CD8-positive, alpha-beta memory T cell (primary cell): ENCODE measurements around the gene RABEPK. TPM values are rescaled to one million over a fixed set of nuclear protein-coding genes. Genes with fewer than 3 reads are reported as not detected.
"Not testable (repeated sequence)": the region's sequence is repeated elsewhere in the genome, so short reads cannot be mapped to it uniquely, and the experiment has no call there.

Experiments
- CTCF ChIA-PET: fragments of 350-600 bp; sonication (Branson Sonifier 250); formaldehyde crosslinking; loops from one replicate; lab custom pipeline; 2021; ENCODE audit warnings: antibody characterized with exemption; lab: Charles Lee
- POLR2A ChIA-PET: fragments of 350-600 bp; sonication (Branson Sonifier 250); formaldehyde crosslinking; loops from one replicate; lab custom pipeline; 2021; ENCODE audit warnings: antibody characterized with exemption; lab: Charles Lee
- DNase-seq, 5 donors: peaks; one replicate each; pipeline versions ENCODE4 v3.0.0 to v3.0.0-alpha.2; 2020 to 2022; ENCODE audit warnings: mixed read lengths in 1 of 5
- H3K27ac ChIP-seq: one replicate; pipeline ENCODE4 v1.7.0; 2013; ENCODE audit warnings: low read depth, mild to moderate bottlenecking, low read length, moderate library complexity
- H3K27me3 ChIP-seq: 2 replicates; pipeline ENCODE4 v1.7.0; 2013; ENCODE audit warnings: low read length, mild to moderate bottlenecking; ENCODE audit not compliant: insufficient read depth, poor library complexity, severe bottlenecking
- H3K36me3 ChIP-seq: 2 replicates; pipeline ENCODE4 v1.7.0; 2013; ENCODE audit warnings: mild to moderate bottlenecking, low read length, moderate library complexity; ENCODE audit not compliant: insufficient read depth
- H3K4me1 ChIP-seq: 2 replicates; pipeline ENCODE4 v1.7.0; 2013; ENCODE audit warnings: mild to moderate bottlenecking, low read length, moderate library complexity; ENCODE audit not compliant: insufficient read depth
- H3K4me3 ChIP-seq: 2 replicates; pipeline ENCODE4 v1.7.0; 2013; ENCODE audit warnings: mild to moderate bottlenecking, low read length
- H3K9me3 ChIP-seq: 2 replicates; pipeline ENCODE4 v1.7.0; 2013; ENCODE audit warnings: mild to moderate bottlenecking, low read length
- H3K27ac Mint-ChIP-seq, 8 donors: one replicate each; pipeline ENCODE4 v1.8.0; 2020 to 2021; ENCODE audit warnings: mixed read lengths in 8 of 8, mild to moderate bottlenecking in 6 of 8, inconsistent platforms in 3 of 8, moderate library complexity in 3 of 8
- H3K27me3 Mint-ChIP-seq, 2 donors: one replicate each; pipeline ENCODE4 v1.8.0; 2020 to 2021; ENCODE audit warnings: mixed read lengths in 2 of 2, mild to moderate bottlenecking in 1 of 2, moderate library complexity in 1 of 2
- H3K36me3 Mint-ChIP-seq, 3 donors: one replicate each; pipeline ENCODE4 v1.8.0; 2020 to 2021; ENCODE audit warnings: mixed read lengths in 3 of 3, inconsistent platforms in 1 of 3, mild to moderate bottlenecking in 1 of 3
- H3K4me1 Mint-ChIP-seq, 3 donors: one replicate each; pipeline ENCODE4 v1.8.0; 2020 to 2021; ENCODE audit warnings: mixed read lengths in 3 of 3, inconsistent platforms in 1 of 3, mild to moderate bottlenecking in 1 of 3
- H3K4me3 Mint-ChIP-seq, 7 donors: one replicate each; pipeline ENCODE4 v1.8.0; 2020 to 2021; ENCODE audit warnings: mixed read lengths in 7 of 7, mild to moderate bottlenecking in 6 of 7, moderate library complexity in 4 of 7, inconsistent platforms in 2 of 7
- H3K9me3 Mint-ChIP-seq, 5 donors: one replicate each; pipeline ENCODE4 v1.8.0; 2020 to 2022; ENCODE audit warnings: mixed read lengths in 5 of 5, mild to moderate bottlenecking in 3 of 5, moderate library complexity in 2 of 5, inconsistent platforms in 1 of 5
- polyA plus RNA-seq: library from polyadenylated mRNA; unstranded; fragments of 300-500 nt; fragmentation: Illumina TruSeq; gene quantifications from one replicate; pipeline ENCODE4 v1.2.3, GENCODE V29; 2021
- total RNA-seq, 2 experiments: library from RNA; stranded (reverse); gene quantifications; one replicate each; pipeline ENCODE4 v1.2.3, GENCODE V29; 2021

The RABEPK gene
- total and polyA plus RNA-seq, 3 experiments from 2014 or later = 32.6 to 40.1 (median 39.6) TPM

DNA sequence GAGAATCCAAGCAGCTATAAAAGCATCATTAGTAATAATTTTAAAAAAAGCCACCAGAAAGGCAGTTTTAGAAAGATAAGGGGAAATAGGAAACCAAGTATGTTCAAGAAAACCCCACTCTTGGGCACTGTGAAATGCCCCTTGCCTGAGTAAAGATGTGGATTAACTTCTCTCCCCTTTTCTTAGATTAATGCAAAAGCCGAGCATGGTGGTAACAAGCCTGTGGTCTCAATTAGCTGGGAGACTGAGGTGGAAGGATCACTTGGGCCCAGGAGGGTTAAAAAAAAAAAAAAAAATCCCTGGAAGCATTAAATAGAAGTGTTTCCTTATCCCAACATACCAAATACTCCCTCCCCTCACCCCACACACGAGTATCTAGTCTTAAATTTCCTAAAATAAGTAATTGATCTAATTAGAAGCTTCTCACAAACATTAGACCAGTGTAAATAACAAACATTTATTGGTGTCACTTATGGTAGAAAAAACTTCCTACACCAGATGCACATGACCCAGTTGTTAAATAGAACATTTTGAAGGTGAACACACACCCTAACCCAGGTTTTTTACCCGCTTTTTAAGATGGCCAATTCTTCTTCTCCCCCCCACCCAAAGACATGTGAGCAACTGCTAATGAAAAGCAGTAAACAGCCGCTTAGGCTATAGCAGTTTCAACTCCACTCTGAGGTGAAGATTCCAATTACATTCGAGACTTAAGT lies 35.6 kb downstream of the RABEPK start:
- H3K27me3 ChIP-seq = no peaks in the 10 kb centered on the region
- ChIA-PET CTCF (no interaction called here), POLR2A (interaction anchor here (0.6 kb wide), 1 partner anchor 62 kb away, joined by 12 read pairs; no protein-coding TSS in a partner anchor)
- Mint-ChIP-seq H3K36me3 (peaks cover 19 to 87% (median 32%) of the 10 kb centered on the region in 3 donors), H3K27me3 (peaks cover 0 to 6% of the 10 kb centered on the region in 2 donors), H3K9me3 (no peaks in the 10 kb centered on the region), H3K4me1 (peaks cover 46 to 59% (median 51%) of the 10 kb centered on the region in 3 donors), H3K27ac (peak overlapping the region; percentile 61 to 84 (median 69)), H3K4me3 (peak overlapping the region in 6 of 7 donors; percentile 13 to 94 (median 60))
- no peak overlapping the region for H3K27ac ChIP-seq
- peaks cover 51% of the 10 kb centered on the region for H3K4me1 ChIP-seq
- H3K36me3 ChIP-seq = peaks cover 53% of the 10 kb centered on the region
- DNase-seq = peak in 1 of 5 donors; percentile 17
- no peaks in the 10 kb centered on the region for H3K9me3 ChIP-seq
- peak overlapping the region; percentile 0 for H3K4me3 ChIP-seq

DNA sequence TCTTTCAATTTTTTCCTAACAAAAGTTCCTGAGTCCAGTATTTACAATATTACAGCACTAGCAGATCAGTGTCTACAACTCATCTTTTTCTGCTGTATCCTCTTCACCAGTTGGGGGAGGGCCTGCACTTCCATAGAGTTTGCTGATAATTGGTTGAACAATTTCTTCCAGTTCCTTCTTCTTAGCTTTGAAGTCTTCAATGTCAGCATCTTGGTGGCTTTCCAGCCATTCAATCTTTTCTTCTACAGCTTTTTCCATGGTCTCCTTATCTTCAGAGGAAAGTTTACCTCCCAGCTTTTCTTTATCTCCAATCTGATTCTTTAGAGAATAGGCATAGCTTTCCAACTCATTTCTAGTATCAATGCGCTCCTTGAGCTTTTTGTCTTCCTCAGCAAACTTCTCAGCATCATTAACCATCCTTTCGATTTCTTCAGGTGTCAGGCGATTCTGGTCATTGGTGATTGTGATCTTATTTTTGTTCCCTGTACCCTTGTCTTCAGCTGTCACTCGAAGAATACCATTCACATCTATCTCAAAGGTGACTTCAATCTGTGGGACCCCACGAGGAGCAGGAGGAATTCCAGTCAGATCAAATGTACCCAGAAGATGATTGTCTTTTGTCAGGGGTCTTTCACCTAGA lies 36.3 kb downstream of the RABEPK start:
- H3K4me3 ChIP-seq, H3K9me3 Mint-ChIP-seq, CTCF ChIA-PET, H3K27ac ChIP-seq, H3K27me3 ChIP-seq, H3K9me3 ChIP-seq: not testable (repeated sequence)
- Mint-ChIP-seq H3K27ac (peak overlapping the region in 6 of 8 donors; percentile 14 to 84 (median 69)), H3K36me3 (peaks cover 19 to 89% (median 32%) of the 10 kb centered on the region in 3 donors), H3K4me1 (peaks cover 51 to 62% (median 51%) of the 10 kb centered on the region in 3 donors), H3K4me3 (peak overlapping the region; percentile 15 to 94 (median 57)), H3K27me3 (peaks cover 0 to 12% of the 10 kb centered on the region in 2 donors)
- Histone ChIP-seq H3K4me1 (peaks cover 52% of the 10 kb centered on the region), H3K36me3 (peaks cover 53% of the 10 kb centered on the region)
- peak in 1 of 5 donors; percentile 3 for DNase-seq
- POLR2A ChIA-PET = interaction anchor here (0.6 to 1.2 kb wide), 2 partner anchors 25 to 61 kb away, joined by 3 to 12 read pairs; partner anchors contain the start of gene GAPVD1

DNA sequence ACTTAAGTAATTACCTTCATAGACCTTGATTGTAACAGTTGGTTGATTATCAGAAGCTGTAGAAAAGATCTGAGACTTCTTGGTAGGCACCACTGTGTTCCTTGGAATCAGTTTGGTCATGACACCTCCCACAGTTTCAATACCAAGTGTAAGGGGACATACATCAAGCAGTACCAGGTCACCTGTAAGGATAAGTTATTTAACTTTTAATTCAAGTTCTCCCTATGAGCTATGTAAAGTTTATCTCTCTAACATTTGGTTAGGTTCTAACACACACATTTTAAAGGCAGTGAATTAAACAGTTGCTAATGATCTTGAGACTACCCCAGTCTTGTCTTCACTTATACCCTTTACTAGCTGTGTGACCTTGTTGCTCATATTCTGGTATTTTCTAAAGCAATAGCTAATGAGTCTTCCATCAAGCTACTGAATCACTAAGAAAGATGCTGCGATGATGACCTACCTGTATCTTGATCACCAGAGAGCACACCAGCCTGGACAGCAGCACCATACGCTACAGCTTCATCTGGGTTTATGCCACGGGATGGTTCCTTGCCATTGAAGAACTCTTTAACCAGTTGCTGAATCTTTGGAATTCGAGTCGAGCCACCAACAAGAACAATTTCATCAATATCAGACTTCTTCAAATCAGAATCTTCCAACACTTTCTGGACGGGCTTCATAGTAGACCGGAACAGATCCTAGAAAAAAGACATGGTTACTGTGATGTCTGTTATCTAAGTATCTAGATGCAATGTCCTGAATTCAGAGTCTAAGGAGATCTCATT lies 38.0 kb downstream of the RABEPK start:
- Histone ChIP-seq H3K27ac (no peak overlapping the region), H3K27me3 (no peaks in the 10 kb centered on the region), H3K4me1 (peaks cover 62% of the 10 kb centered on the region), H3K9me3 (no peaks in the 10 kb centered on the region), H3K4me3 (no peak overlapping the region), H3K36me3 (peaks cover 52% of the 10 kb centered on the region)
- POLR2A ChIA-PET = no interaction called here
- Mint-ChIP-seq H3K9me3 (no peaks in the 10 kb centered on the region), H3K36me3 (peaks cover 19 to 84% (median 30%) of the 10 kb centered on the region in 3 donors), H3K4me1 (peaks cover 59 to 70% (median 59%) of the 10 kb centered on the region in 3 donors), H3K4me3 (peak overlapping the region; percentile 92 to 99 (median 95)), H3K27me3 (peaks cover 0 to 13% of the 10 kb centered on the region in 2 donors), H3K27ac (peak overlapping the region; percentile 33 to 99 (median 72))
- CTCF ChIA-PET = interaction anchor here (0.8 kb wide), 1 partner anchor 98 kb away, joined by 3 read pairs; no protein-coding TSS in a partner anchor
- DNase-seq = peak in 1 of 5 donors; percentile 5

DNA sequence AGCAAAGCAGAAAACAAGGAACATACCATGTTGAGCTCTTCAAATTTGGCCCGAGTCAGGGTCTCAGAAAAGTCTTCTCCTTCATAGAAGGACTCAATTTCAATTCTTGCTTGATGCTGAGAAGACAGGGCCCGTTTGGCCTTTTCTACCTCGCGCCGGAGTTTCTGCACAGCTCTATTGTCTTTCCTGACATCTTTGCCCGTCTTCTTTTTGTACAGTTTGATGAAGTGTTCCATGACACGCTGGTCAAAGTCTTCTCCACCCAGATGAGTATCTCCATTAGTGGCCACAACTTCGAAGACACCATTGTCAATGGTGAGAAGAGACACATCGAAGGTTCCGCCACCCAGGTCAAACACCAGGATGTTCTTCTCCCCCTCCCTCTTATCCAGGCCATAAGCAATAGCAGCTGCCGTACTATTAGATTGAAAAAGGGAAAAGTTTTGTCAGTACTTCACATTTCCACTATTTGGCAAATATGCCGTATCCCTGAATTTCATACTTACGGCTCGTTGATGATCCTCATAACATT lies 38.6 kb downstream of the RABEPK start:
- peaks cover 45% of the 10 kb centered on the region for H3K36me3 ChIP-seq
- peak in 1 of 5 donors; percentile 11 for DNase-seq
- Mint-ChIP-seq H3K9me3 (no peaks in the 10 kb centered on the region), H3K27ac (peak overlapping the region in 7 of 8 donors; percentile 33 to 99 (median 51)), H3K4me3 (peak overlapping the region; percentile 92 to 99 (median 95)), H3K4me1 (peaks cover 59 to 70% (median 59%) of the 10 kb centered on the region in 3 donors), H3K27me3 (peaks cover 0 to 13% of the 10 kb centered on the region in 2 donors), H3K36me3 (peaks cover 19 to 78% (median 27%) of the 10 kb centered on the region in 3 donors)
- no peaks in the 10 kb centered on the region for H3K9me3 ChIP-seq
- CTCF ChIA-PET = no interaction called here
- H3K4me3 ChIP-seq = peak overlapping the region; percentile 25
- POLR2A ChIA-PET = no interaction called here
- peak overlapping the region; percentile 99 for H3K27ac ChIP-seq
- H3K27me3 ChIP-seq = no peaks in the 10 kb centered on the region
- H3K4me1 ChIP-seq = peaks cover 62% of the 10 kb centered on the region

DNA sequence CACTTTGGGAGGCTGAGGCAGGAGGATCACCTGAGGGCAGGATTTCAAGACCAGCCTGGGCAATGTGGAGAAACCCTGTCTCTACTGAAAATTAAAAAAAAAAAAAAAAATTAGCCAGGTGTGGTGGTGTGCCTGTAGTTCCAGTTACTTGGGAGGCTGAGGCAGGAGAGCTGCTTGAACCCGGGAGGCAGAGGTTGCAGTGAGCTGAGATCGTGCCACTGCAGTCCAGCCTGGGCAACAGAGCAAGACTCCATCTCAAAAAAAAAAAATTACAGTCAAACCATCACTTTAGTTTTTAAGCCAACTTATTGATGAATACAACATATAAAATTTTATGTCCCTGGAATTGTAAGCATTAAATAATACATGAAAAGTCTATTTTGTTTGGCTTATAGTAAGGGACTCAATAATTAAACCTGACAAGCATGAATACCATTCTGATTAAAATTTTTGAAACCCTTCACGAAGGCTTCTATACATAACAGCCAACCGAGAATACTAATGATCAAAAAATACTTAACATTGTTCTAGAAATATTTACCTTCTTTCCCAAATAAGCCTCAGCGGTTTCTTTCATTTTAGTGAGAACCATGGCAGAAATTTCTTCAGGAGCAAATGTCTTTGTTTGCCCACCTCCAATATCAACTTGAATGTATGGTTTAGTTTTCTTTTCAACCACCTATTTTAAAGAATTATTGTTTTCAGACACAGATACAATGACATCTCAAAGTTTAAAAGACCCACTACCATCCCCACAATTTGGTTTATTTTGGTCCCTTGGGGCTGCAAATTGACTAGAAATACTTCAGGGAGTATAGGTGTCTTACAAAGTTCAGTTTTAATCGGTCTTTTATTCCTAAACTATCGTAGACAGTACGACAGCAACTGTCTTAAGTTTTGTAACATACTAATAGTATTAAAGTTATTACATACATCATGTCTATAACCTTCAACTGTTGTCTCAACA lies 39.6 kb downstream of the RABEPK start:
- Histone ChIP-seq H3K4me1 (peaks cover 62% of the 10 kb centered on the region), H3K27me3 (no peaks in the 10 kb centered on the region), H3K36me3 (peaks cover 41% of the 10 kb centered on the region), H3K4me3 (peak overlapping the region; percentile 96), H3K27ac (peak overlapping the region; percentile 99), H3K9me3 (no peaks in the 10 kb centered on the region)
- Mint-ChIP-seq H3K4me1 (peaks cover 56 to 66% (median 59%) of the 10 kb centered on the region in 3 donors), H3K27ac (peak overlapping the region; percentile 97 to 100 (median 99)), H3K4me3 (peak overlapping the region; percentile 92 to 99 (median 95)), H3K36me3 (peaks cover 19 to 72% (median 24%) of the 10 kb centered on the region in 3 donors), H3K27me3 (peaks cover 0 to 13% of the 10 kb centered on the region in 2 donors), H3K9me3 (no peaks in the 10 kb centered on the region)
- DNase-seq = peak in 1 of 5 donors; percentile 5
- POLR2A ChIA-PET = interaction anchor here (0.5 to 2.8 kb wide), 4 partner anchors 22 to 45 kb away, joined by 6 to 47 read pairs (median 25); partner anchors contain the start of genes GAPVD1 and RABEPK
- CTCF ChIA-PET = interaction anchor here (1.0 to 2.3 kb wide), 4 partner anchors 22 to 51 kb away, joined by 3 to 18 read pairs (median 4); partner anchors contain the start of gene GAPVD1

DNA sequence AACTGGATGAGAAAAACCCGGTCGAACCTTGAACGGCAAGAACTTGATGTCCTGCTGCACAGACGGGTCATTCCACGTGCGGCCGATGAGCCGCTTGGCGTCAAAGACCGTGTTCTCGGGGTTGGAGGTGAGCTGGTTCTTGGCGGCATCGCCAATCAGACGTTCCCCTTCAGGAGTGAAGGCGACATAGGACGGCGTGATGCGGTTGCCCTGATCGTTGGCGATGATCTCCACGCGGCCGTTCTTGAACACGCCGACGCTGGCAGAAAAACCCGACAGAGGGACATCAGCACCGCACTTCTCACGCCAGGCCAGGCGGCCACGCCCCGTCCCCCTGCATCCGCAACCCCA lies 40.3 kb downstream of the RABEPK start:
- Mint-ChIP-seq H3K36me3 (peaks cover 19 to 65% (median 20%) of the 10 kb centered on the region in 3 donors), H3K27ac (peak overlapping the region; percentile 97 to 100 (median 99)), H3K9me3 (no peaks in the 10 kb centered on the region), H3K27me3 (peaks cover 0 to 13% of the 10 kb centered on the region in 2 donors), H3K4me3 (peak overlapping the region; percentile 92 to 99 (median 95)), H3K4me1 (peaks cover 51 to 59% (median 54%) of the 10 kb centered on the region in 3 donors)
- DNase-seq = peak in 1 of 5 donors; percentile 22
- ChIA-PET CTCF (interaction anchor here (1.0 to 2.3 kb wide), 5 partner anchors 13 to 52 kb away, joined by 3 to 18 read pairs (median 4); partner anchors contain the start of gene GAPVD1), POLR2A (interaction anchor here (0.5 to 2.8 kb wide), 11 partner anchors 22 to 379 kb away, joined by 3 to 47 read pairs (median 6); partner anchors contain the start of genes ARPC5L, GAPVD1, GOLGA1 and RABEPK)
- H3K36me3 ChIP-seq = peaks cover 37% of the 10 kb centered on the region
- no peaks in the 10 kb centered on the region for H3K27me3 ChIP-seq
- peak overlapping the region; percentile 99 for H3K27ac ChIP-seq
- H3K4me1 ChIP-seq = peaks cover 57% of the 10 kb centered on the region
- no peaks in the 10 kb centered on the region for H3K9me3 ChIP-seq
- H3K4me3 ChIP-seq = peak overlapping the region; percentile 96
